Activated CD4-positive, CD25-positive, alpha-beta regulatory T cell treated with anti-CD3 and anti-CD28 coated beads, Interleukin-2, amount 50 U/mL, for 72 hours (primary cell): ENCODE data around the gene NEDD4L.
"Not testable (repeated sequence)": the region's sequence is repeated elsewhere in the genome, so short reads cannot be mapped to it uniquely, and the experiment has no call there.

Experiments
- DNase-seq: peaks from one replicate; pipeline ENCODE4 v3.0.0; 2021

Gene NEDD4L

DNA sequence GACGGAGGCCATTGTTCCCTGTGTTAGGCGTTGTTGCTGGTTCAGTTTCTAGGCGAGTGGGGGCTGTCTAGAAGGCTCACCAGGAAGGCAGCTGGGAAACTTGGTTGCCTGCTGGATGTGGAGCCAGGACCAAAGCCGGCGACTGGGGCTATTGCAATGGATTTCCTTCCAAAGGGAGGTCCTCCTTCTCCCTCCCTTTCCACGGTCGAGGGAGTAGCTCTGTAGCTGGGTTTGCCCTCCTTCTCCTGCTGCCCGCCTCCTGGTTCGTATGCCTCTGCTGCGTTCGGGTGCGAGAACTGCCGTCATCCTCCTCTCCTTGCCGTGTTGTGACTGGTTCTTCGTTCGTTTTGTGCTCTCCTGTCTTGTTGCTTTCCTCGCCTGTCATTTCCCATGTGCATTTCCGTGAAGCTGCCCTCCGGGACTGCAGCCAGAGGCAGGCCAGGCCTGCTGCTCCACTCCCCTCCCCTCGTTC is 203.4 kb downstream of the NEDD4L start:
- no peak for DNase-seq

DNA sequence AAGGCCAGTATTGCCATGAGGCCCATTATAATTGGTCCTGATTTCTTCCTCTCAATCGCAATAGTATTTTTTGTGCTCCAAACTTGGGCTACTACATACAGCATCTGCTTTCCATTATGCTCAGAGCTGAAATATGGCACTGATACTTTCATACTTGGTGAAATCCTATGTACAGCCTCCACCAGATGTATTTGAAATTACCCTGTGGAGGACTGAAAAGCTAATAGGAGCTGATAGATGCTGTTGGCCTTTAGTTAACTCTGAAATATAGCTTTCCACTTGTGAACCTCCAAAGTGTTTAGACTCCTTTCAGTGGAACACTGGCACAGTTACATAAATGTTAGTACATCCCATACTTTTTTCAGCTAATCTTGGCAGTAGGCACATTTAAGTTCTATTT is 205.7 kb downstream of the NEDD4L start:
- no peak for DNase-seq

GRCh38 chr18:58251416-58251815 is 207.4 kb downstream of the NEDD4L start:
- DNase-seq, result no peak

GRCh38 chr18:58252166-58252565 is 208.1 kb downstream of the NEDD4L start:
- DNase-seq, result no peak

GRCh38 chr18:58253318-58253717 is 209.3 kb downstream of the NEDD4L start:
- DNase-seq, result no peak

DNA sequence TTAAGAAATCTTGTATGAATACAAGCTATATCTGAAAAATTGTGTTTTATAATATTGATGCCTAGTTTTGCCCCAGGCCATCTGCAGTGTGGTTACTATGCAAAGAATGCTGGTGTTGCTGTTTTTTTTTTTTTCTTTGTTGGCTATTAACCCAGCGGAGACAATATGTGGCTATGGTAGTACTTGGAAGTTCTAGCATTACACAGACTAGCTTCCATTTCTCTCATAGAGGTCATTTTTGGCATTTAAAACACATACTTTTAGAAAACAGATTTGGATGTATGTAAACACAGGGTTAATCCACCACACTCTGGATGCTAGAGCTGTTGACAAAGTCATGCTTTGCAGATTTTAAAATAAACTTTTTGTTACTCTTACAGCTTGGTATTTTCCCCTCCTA is 209.8 kb downstream of the NEDD4L start:
- no peak for DNase-seq

- DNase-seq, result no peak
Measured at GRCh38 chr18:58254873-58255511, 211.0 kb downstream of the NEDD4L start.

DNA sequence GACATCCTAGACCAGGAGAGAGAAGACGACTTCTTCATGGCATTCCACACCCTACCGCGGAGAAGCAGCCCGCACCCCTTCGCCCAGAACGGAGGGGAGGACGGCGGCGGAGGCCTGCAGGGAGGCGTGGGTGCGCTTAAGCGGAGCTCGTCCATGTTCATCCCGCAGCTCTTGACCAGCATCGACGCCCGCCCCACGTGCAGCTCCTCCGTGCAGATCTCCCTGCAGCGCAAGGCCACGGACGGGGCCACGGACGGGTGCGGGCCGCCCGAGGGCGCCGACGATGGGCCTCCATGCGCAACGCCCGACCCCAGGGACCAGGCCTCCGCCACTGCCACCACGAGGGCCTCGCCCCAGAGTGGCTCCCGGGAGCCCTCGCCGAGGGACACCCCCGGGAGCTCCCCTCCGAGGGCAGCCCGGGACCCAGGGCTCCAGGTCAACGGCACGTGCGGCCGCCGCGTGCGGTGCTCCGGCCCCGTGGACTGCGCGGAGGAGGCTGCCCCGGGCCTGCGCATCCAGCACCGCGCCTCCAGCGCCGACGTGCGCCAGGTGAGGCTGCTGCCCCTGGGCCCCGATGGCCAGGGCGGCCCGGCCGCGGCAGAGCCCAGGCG is 211.8 kb downstream of the NEDD4L start:
- no peak for DNase-seq

- no peak for DNase-seq
Measured at GRCh38 chr18:58256316-58257080, 212.5 kb downstream of the NEDD4L start.

DNA sequence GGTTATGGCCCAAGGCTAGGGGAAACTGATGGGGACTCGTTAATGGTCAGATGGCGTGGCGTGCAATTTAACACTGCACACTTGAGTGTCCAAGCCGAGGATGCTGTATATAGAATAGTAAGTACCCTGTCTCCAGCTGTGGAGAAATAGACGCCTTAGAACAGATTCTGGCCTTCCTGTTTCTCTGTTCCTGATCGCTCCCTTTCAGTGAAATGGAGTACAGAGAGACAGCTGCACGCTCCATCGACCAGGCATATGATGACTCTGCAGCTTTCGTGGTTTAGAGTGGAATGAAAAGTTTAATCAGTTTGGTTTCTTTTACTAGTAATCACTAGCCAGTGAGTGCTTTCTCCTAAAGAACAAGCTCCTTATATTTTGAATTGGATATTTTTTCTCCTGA is 213.4 kb downstream of the NEDD4L start:
- no peak for DNase-seq

- DNase-seq, result no peak
Measured at GRCh38 chr18:58258692-58259342, 214.8 kb downstream of the NEDD4L start.

- no peak for DNase-seq
Measured at GRCh38 chr18:58263055-58263957, 219.3 kb downstream of the NEDD4L start.

DNA sequence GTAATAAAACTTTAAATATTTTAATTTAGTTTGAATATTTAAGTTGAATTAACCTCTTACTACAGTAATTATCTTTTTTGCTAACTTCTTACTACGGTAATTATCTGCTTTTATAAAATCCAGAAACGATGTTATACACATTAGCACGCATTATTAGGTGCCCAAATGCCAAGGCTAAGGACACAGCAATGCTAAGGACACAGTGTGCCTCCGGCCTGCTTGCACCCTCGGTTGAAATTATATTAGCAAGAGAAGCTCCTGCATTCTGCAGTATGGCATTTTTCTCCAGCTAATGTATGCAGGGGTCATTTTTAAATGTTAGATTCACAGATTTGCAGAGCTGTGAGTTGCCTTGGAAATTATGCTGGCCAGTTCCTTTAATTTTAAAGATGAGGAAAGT is 220.0 kb downstream of the NEDD4L start:
- no peak for DNase-seq

GRCh38 chr18:58264840-58265239 is 220.8 kb downstream of the NEDD4L start:
- DNase-seq, result no peak

DNA sequence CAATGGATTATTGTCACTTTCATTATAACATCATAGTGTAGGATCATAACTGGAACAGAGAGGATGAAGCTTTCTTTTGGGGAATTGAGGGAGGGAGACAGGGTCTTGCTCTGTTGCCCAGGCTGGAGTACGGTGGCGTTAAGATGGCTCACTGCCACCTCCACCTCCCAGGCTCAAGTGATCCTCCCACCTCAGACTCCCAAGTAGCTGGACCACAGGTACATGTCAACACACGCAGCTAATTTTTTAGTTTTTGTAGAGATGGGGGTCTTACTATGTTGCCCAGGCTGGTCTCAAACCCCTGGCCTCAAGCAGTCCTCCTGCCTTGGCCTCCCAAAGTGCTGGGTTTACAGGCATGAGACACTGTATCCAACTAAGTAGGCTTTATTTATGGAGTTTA is 221.5 kb downstream of the NEDD4L start:
- not testable (repeated sequence) for DNase-seq

DNA sequence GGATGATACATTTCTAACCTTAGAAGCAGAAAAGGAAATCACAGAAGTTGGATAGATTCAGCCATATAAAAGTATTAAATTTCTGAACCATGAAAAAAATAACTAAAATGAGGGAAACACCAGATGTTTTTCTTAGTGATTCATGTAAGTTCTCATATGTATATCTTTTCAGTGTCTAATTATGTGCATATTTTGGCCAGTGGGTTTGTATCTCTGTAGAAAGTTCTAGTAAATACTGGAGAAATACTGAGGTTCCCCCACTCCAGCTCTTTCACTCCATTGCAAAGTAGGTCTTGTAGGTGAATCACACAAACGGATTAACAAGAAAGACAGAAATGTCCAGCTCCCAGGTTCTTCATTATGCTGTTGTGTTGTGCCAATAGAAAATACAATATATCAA is 222.3 kb downstream of the NEDD4L start:
- DNase-seq, result no peak

DNA sequence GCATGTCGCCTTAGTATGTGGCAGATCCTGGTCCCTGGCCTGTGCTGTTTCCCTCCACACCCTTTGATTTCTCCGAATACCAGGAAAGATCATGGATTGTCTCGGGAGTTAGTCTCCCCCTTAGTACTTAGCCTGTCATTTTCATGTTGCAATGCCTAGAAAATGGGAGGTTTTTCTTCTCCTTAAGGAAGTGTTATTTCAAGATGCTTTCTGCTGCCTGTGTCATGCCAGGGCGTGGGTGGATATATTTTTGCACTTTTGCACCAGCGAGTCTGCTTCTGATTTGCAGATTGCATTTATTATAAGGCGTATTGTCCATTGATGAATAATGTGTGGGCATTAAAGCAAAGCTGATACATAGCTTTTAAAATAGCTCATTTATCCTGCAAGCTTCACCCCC is 223.5 kb downstream of the NEDD4L start:
- no peak for DNase-seq

GRCh38 chr18:58268849-58269248 is 224.8 kb downstream of the NEDD4L start:
- DNase-seq, result no peak

GRCh38 chr18:58269931-58270330 is 225.9 kb downstream of the NEDD4L start:
- DNase-seq, result no peak

DNA sequence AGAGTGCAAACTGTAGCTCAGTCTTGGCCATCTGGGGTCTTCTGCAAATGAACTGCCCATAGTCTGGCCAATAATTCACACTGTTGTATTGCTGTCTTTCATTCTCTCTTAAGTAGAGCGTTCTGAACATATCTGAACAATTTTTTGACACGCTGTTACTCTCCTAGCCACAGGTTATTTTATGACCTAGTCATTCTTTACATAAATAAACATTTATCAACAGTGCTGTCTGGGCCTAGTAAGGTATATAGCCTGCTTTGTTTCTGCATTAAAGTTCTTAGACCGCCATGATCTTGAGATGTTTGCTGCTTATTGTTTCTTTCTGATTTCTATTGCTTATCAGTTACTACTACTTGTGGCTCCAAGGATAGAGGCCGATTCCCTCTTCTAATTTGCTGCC is 226.4 kb downstream of the NEDD4L start:
- DNase-seq, result no peak

DNA sequence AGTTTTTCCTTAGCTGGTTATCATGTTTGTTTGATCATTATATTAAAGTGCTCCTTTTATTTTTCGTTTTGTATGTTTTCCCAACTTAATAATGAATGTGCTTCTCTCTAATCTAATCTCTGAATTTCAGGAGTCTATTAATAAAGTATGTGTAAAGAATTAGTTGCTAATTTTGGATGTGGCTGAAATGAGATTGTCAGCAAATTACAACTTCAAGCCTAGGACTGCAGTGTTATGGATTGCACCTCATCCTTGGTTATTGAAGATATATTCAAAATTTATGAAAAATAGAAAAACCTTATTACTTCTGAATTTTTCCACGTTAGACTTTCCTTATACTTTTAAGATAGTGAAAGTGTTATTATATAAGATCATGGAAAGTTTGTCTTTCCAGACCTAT is 227.7 kb downstream of the NEDD4L start:
- DNase-seq, result no peak

GRCh38 chr18:58272209-58272608 is 228.2 kb downstream of the NEDD4L start:
- no peak for DNase-seq
